ENCODE measurements around the gene NKAIN2.

NKAIN2 gene

GRCh38 chr6:124867121-124867520 is 1063.5 kb downstream of the NKAIN2 start:
- no peak for DNase-seq
- Histone ChIP-seq H3K9ac (ENCODE audit: low read length) (no peak overlapping the region), H3K36me3 (replicated peaks; ENCODE audit: insufficient read depth, low read length) (no peaks in the 10 kb centered on the region), H4K20me1 (ENCODE audit: insufficient read depth, low read length) (no peaks in the 10 kb centered on the region), H3K79me2 (ENCODE audit: low read length) (no peaks in the 10 kb centered on the region), H3F3A (ENCODE audit: insufficient read depth, low read length) (no peaks in the 10 kb centered on the region), H3K27ac (ENCODE audit: low read length) (no peak overlapping the region), H3K4me2 (ENCODE audit: low read depth, low read length) (no peak overlapping the region), H2AFZ (ENCODE audit: low read length) (no peak overlapping the region), H3K9me3 (replicated peaks; ENCODE audit: insufficient read depth, low read length) (no peaks in the 10 kb centered on the region), H3K4me3 (ENCODE audit: low read length) (no peak overlapping the region), H3K4me1 (ENCODE audit: low read length) (no peaks in the 10 kb centered on the region), H3K27me3 (replicated peaks; ENCODE audit: insufficient read depth, low read length) (no peaks in the 10 kb centered on the region), H3K9me2 (replicated peaks; ENCODE audit: insufficient read depth, low read length) (no peaks in the 10 kb centered on the region)
- TF ChIP-seq EZH2phosphoT487 (IDR thresholded peaks at IDR 0.05; ENCODE audit: low read length) (no peak), EZH2 (optimal IDR thresholded peaks at IDR 0.05; ENCODE audit: low read depth, low read length) (no peak), CTCF (IDR thresholded peaks at IDR 0.05; ENCODE audit: low read length) (no peak)

- H2AFZ ChIP-seq (ENCODE audit: low read length), result no peak overlapping the region
- no peaks in the 10 kb centered on the region for H3K36me3 ChIP-seq (replicated peaks; ENCODE audit: insufficient read depth, low read length)
- no peaks in the 10 kb centered on the region for H3K4me1 ChIP-seq (ENCODE audit: low read length)
- TF ChIP-seq EZH2phosphoT487 (IDR thresholded peaks at IDR 0.05; ENCODE audit: low read length) (no peak), CTCF (IDR thresholded peaks at IDR 0.05; ENCODE audit: low read length) (no peak), EZH2 (optimal IDR thresholded peaks at IDR 0.05; ENCODE audit: low read depth, low read length) (no peak)
- H3K27ac ChIP-seq (ENCODE audit: low read length), result no peak overlapping the region
- H3K4me2 ChIP-seq (ENCODE audit: low read depth, low read length), result no peak overlapping the region
- no peaks in the 10 kb centered on the region for H3K9me2 ChIP-seq (replicated peaks; ENCODE audit: insufficient read depth, low read length)
- H3F3A ChIP-seq (ENCODE audit: insufficient read depth, low read length), result no peaks in the 10 kb centered on the region
- H3K4me3 ChIP-seq (ENCODE audit: low read length), result no peak overlapping the region
- DNase-seq, result no peak
- H3K9me3 ChIP-seq (replicated peaks; ENCODE audit: insufficient read depth, low read length), result no peaks in the 10 kb centered on the region
- H3K9ac ChIP-seq (ENCODE audit: low read length), result no peak overlapping the region
- no peaks in the 10 kb centered on the region for H3K27me3 ChIP-seq (replicated peaks; ENCODE audit: insufficient read depth, low read length)
- no peaks in the 10 kb centered on the region for H3K79me2 ChIP-seq (ENCODE audit: low read length)
- H4K20me1 ChIP-seq (ENCODE audit: insufficient read depth, low read length), result no peaks in the 10 kb centered on the region
These were observed 1064.8 kb downstream of the NKAIN2 start for GRCh38 chr6:124868481-124868880.

GRCh38 chr6:124869416-124869815 is 1065.8 kb downstream of the NKAIN2 start:
- Histone ChIP-seq H3K27me3 (replicated peaks; ENCODE audit: insufficient read depth, low read length) (no peaks in the 10 kb centered on the region), H3K9me3 (replicated peaks; ENCODE audit: insufficient read depth, low read length) (no peaks in the 10 kb centered on the region), H3K4me3 (ENCODE audit: low read length) (no peak overlapping the region), H3K9ac (ENCODE audit: low read length) (no peak overlapping the region), H3K27ac (ENCODE audit: low read length) (no peak overlapping the region), H3K4me2 (ENCODE audit: low read depth, low read length) (no peak overlapping the region), H3F3A (ENCODE audit: insufficient read depth, low read length) (no peaks in the 10 kb centered on the region), H3K36me3 (replicated peaks; ENCODE audit: insufficient read depth, low read length) (no peaks in the 10 kb centered on the region), H4K20me1 (ENCODE audit: insufficient read depth, low read length) (no peaks in the 10 kb centered on the region), H3K4me1 (ENCODE audit: low read length) (no peaks in the 10 kb centered on the region), H3K9me2 (replicated peaks; ENCODE audit: insufficient read depth, low read length) (no peaks in the 10 kb centered on the region), H3K79me2 (ENCODE audit: low read length) (no peaks in the 10 kb centered on the region), H2AFZ (ENCODE audit: low read length) (no peak overlapping the region)
- DNase-seq, result no peak
- TF ChIP-seq EZH2 (optimal IDR thresholded peaks at IDR 0.05; ENCODE audit: low read depth, low read length) (no peak), CTCF (IDR thresholded peaks at IDR 0.05; ENCODE audit: low read length) (no peak), EZH2phosphoT487 (IDR thresholded peaks at IDR 0.05; ENCODE audit: low read length) (no peak)
